ENCODE results near the gene VSTM5. TPM values are rescaled to one million over a fixed set of nuclear protein-coding genes. Genes with fewer than 3 reads are reported as not detected.

VSTM5 gene
- total RNA-seq, 1 experiment from 2014 or later: 0.35 TPM

- TF ChIP-seq, protein P1, sequence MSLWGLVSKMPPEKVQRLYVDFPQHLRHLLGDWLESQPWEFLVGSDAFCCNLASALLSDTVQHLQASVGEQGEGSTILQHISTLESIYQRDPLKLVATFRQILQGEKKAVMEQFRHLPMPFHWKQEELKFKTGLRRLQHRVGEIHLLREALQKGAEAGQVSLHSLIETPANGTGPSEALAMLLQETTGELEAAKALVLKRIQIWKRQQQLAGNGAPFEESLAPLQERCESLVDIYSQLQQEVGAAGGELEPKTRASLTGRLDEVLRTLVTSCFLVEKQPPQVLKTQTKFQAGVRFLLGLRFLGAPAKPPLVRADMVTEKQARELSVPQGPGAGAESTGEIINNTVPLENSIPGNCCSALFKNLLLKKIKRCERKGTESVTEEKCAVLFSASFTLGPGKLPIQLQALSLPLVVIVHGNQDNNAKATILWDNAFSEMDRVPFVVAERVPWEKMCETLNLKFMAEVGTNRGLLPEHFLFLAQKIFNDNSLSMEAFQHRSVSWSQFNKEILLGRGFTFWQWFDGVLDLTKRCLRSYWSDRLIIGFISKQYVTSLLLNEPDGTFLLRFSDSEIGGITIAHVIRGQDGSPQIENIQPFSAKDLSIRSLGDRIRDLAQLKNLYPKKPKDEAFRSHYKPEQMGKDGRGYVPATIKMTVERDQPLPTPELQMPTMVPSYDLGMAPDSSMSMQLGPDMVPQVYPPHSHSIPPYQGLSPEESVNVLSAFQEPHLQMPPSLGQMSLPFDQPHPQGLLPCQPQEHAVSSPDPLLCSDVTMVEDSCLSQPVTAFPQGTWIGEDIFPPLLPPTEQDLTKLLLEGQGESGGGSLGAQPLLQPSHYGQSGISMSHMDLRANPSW (CRISPR knock-in tag; conservative IDR thresholded peaks at IDR 0.05; ENCODE audit: low read depth): no peak
- no peak for TF ChIP-seq ZNF219 (CRISPR knock-in tag; IDR thresholded peaks at IDR 0.05; ENCODE audit: borderline replicate concordance)
- no peak for TF ChIP-seq ELF4 (CRISPR knock-in tag; IDR thresholded peaks at IDR 0.05; ENCODE audit: low read depth)
- TF ChIP-seq SP1 (CRISPR knock-in tag; conservative IDR thresholded peaks at IDR 0.05): no peak
- TF ChIP-seq GTF2I (CRISPR knock-in tag; conservative IDR thresholded peaks at IDR 0.05): no peak
Measured at GRCh38 chr11:93840981-93841380, 9.4 kb downstream of the VSTM5 start (continued).

DNA sequence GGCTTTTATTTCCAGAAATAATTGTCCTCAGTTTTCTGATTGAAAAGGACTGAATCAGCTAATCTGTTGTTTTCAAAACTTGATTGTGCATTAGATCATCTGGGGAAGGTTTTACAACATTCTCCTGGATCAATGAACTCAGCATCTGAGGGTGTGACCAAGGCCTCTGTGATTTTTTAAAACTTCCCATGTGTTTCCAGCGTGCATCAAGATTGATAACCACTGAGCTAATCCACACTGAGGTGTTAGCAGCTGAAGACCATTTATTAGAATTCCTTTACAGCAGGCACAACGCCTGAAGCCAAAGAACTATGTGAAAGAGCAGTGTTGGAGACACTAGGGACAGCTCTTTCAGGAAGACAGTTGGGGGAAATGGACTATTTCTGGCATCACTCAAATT is 10.2 kb downstream of the VSTM5 start:
- Mint-ChIP-seq H3K9me3 (no peaks in the 10 kb centered on the region), H3K4me1 (peaks cover 2% of the 10 kb centered on the region; the same call in 1 of the 2 replicates), H3K27ac (no peak overlapping the region), H3K36me3 (no peaks in the 10 kb centered on the region), H3K4me3 (no peak overlapping the region), H3K27me3 (ENCODE audit: low read depth) (no peaks in the 10 kb centered on the region)
- ATAC-seq (no peak), DNase-seq (ENCODE audit: low spot score) (no peak)
- CTCF ChIA-PET: no interaction called here
- POLR2A ChIA-PET: no interaction called here
- no peak for TF ChIP-seq ATF2 (CRISPR knock-in tag; IDR thresholded peaks at IDR 0.05; ENCODE audit: borderline replicate concordance, low read depth)
- no peak for TF ChIP-seq TCF7 (CRISPR knock-in tag; IDR thresholded peaks at IDR 0.05; ENCODE audit: low read depth)
- TF ChIP-seq, protein P2, sequence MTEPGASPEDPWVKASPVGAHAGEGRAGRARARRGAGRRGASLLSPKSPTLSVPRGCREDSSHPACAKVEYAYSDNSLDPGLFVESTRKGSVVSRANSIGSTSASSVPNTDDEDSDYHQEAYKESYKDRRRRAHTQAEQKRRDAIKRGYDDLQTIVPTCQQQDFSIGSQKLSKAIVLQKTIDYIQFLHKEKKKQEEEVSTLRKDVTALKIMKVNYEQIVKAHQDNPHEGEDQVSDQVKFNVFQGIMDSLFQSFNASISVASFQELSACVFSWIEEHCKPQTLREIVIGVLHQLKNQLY (CRISPR knock-in tag; IDR thresholded peaks at IDR 0.05): no peak
- no peak for TF ChIP-seq ZNF423 (CRISPR knock-in tag; IDR thresholded peaks at IDR 0.05)
- no peak for TF ChIP-seq PREB (CRISPR knock-in tag; IDR thresholded peaks at IDR 0.05; ENCODE audit: borderline replicate concordance)
- no peak for TF ChIP-seq NR3C1 (CRISPR knock-in tag; conservative IDR thresholded peaks at IDR 0.05; ENCODE audit: low read depth)
- TF ChIP-seq ZMAT4 (CRISPR knock-in tag; IDR thresholded peaks at IDR 0.05): no peak
- no peak for TF ChIP-seq ZNF317 (CRISPR knock-in tag; IDR thresholded peaks at IDR 0.05; ENCODE audit: borderline replicate concordance, low read depth)
- no peak for TF ChIP-seq AFF4 (CRISPR knock-in tag; IDR thresholded peaks at IDR 0.05; ENCODE audit: borderline replicate concordance)
- TF ChIP-seq SOX15 (CRISPR knock-in tag; IDR thresholded peaks at IDR 0.05): no peak
- no peak for TF ChIP-seq FOXJ3 (CRISPR knock-in tag; IDR thresholded peaks at IDR 0.05; ENCODE audit: borderline replicate concordance)
- TF ChIP-seq, protein P3, sequence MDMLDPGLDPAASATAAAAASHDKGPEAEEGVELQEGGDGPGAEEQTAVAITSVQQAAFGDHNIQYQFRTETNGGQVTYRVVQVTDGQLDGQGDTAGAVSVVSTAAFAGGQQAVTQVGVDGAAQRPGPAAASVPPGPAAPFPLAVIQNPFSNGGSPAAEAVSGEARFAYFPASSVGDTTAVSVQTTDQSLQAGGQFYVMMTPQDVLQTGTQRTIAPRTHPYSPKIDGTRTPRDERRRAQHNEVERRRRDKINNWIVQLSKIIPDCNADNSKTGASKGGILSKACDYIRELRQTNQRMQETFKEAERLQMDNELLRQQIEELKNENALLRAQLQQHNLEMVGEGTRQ (CRISPR knock-in tag; IDR thresholded peaks at IDR 0.05): no peak
- TF ChIP-seq ELF4 (CRISPR knock-in tag; IDR thresholded peaks at IDR 0.05; ENCODE audit: low read depth): no peak

Data from WTC11 (cell line).